GM12892 (cell line): ENCODE results near the gene SPTBN1.

Experiments
- POLR2AphosphoS5 ChIP-seq: IDR thresholded peaks from 2 replicates; pipeline ENCODE4 v1.6.1; 2011; ENCODE audit warnings: low read depth, low read length, control low read depth
- TAF1 ChIP-seq: IDR thresholded peaks from 2 replicates; pipeline ENCODE4 v1.6.1; 2011; ENCODE audit warnings: low read depth, mild to moderate bottlenecking, control low read depth, low read length, borderline replicate concordance

DNA sequence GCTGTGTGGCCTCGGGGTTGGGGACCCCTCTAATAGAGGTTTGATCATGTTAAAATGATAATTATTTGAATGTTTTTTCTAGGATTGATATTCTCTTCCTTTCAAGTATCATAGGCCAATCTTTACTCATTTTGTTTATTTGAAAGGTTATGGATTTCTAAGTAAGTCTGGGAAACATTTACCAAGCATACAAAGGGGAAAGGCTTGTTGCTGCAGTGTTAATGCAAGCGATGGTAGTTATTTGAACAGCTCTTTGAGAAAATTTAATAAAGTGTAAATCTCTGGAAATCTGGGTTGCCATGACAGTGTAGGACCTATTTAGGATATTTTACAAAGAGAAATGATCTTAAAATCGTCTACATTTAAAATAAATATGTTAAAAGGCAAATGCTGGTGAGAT lies 56.1 kb downstream of the SPTBN1 start:
- TF ChIP-seq POLR2AphosphoS5: no peak
- no peak for TF ChIP-seq TAF1
